Coronary artery (tissue), 2 donors: ENCODE results near the gene COPS9.

Source experiments
- DNase-seq: peaks from one replicate; pipeline ENCODE4 v3.0.0-alpha.2; 2017; ENCODE audit warnings: low spot score
- H3K27ac ChIP-seq, 2 donors: fragments of 200-600 bp; sonication (generic); one replicate each; pipeline ENCODE4 v1.5.1; 2016 to 2019
- H3K4me3 ChIP-seq: fragments of 200-600 bp; sonication (generic); 2 replicates; pipeline ENCODE4 v1.5.1; 2016; ENCODE audit warnings: mild to moderate bottlenecking, moderate library complexity
- CTCF ChIP-seq: fragments of 200-600 bp; sonication (generic); IDR thresholded peaks from one replicate; pipeline ENCODE4 v1.5.1; 2019; ENCODE audit warnings: antibody characterized with exemption

The COPS9 gene

GRCh38 chr2:240126731-240127130, 9.4 kb downstream of the COPS9 start:
- no peak for TF ChIP-seq CTCF
- peak; percentile 50 for DNase-seq
- H3K27ac ChIP-seq = no peak overlapping the region
- no peak overlapping the region for H3K4me3 ChIP-seq

GRCh38 chr2:240125742-240126141, 10.4 kb downstream of the COPS9 start:
- H3K4me3 ChIP-seq = no peak overlapping the region
- DNase-seq = peak; percentile 64
- no peak overlapping the region for H3K27ac ChIP-seq
- TF ChIP-seq CTCF = no peak

GRCh38 chr2:240124651-240125030, 11.5 kb downstream of the COPS9 start:
- no peak for DNase-seq
- Histone ChIP-seq H3K27ac (no peak overlapping the region), H3K4me3 (no peak overlapping the region)
- TF ChIP-seq CTCF = no peak

GRCh38 chr2:240123821-240124650, 12.1 kb downstream of the COPS9 start:
- H3K27ac ChIP-seq = no peak overlapping the region
- H3K4me3 ChIP-seq = no peak overlapping the region
- TF ChIP-seq CTCF = no peak
- DNase-seq = no peak

- TF ChIP-seq CTCF = no peak
- no peak for DNase-seq
- no peak overlapping the region for H3K27ac ChIP-seq
- no peak overlapping the region for H3K4me3 ChIP-seq
Observed at GRCh38 chr2:240121675-240122074, 14.4 kb downstream of the COPS9 start.

GRCh38 chr2:240121190-240121589, 14.9 kb downstream of the COPS9 start:
- DNase-seq = no peak
- Histone ChIP-seq H3K27ac (no peak overlapping the region), H3K4me3 (no peak overlapping the region)
- TF ChIP-seq CTCF = no peak

GRCh38 chr2:240114233-240114632, 21.9 kb downstream of the COPS9 start:
- DNase-seq = no peak
- Histone ChIP-seq H3K4me3 (no peak overlapping the region), H3K27ac (no peak overlapping the region)
- no peak for TF ChIP-seq CTCF
